Ishikawa (cell line): ENCODE data around the gene ILKAP.

Experiments used
- CEBPB ChIP-seq: IDR thresholded peaks from 2 replicates; pipeline ENCODE4 v1.6.1; 2012
- CREB1 ChIP-seq: IDR thresholded peaks from 2 replicates; pipeline ENCODE4 v1.6.1; 2012; ENCODE audit warnings: low read depth
- EGR1 ChIP-seq: IDR thresholded peaks from 2 replicates; pipeline ENCODE4 v1.6.1; 2012
- EP300 ChIP-seq: IDR thresholded peaks from 2 replicates; pipeline ENCODE4 v1.6.1; 2012; ENCODE audit warnings: borderline replicate concordance
- FOXM1 ChIP-seq: IDR thresholded peaks from 2 replicates; pipeline ENCODE4 v1.6.1; 2012; ENCODE audit warnings: low read depth, borderline replicate concordance
- NFIC ChIP-seq: IDR thresholded peaks from 2 replicates; pipeline ENCODE4 v1.6.1; 2012
- RAD21 ChIP-seq: IDR thresholded peaks from 2 replicates; pipeline ENCODE4 v1.6.1; 2012; ENCODE audit warnings: low read depth
- TAF1 ChIP-seq: IDR thresholded peaks from 2 replicates; pipeline ENCODE4 v1.6.1; 2012; ENCODE audit warnings: low read depth, mild to moderate bottlenecking
- TCF12 ChIP-seq: IDR thresholded peaks from 2 replicates; pipeline ENCODE4 v1.6.1; 2012; ENCODE audit warnings: low read depth
- TEAD4 ChIP-seq: IDR thresholded peaks from 2 replicates; pipeline ENCODE4 v1.6.1; 2012
- YY1 ChIP-seq: IDR thresholded peaks from 2 replicates; pipeline ENCODE4 v1.6.1; 2012; ENCODE audit warnings: low read depth
- ZBTB7A ChIP-seq: IDR thresholded peaks from 2 replicates; pipeline ENCODE4 v1.6.1; 2012; ENCODE audit warnings: low read depth
- TF ChIP-seq, protein P1 (sequence below): IDR thresholded peaks from 2 replicates; pipeline ENCODE4 v1.6.1; 2012
- TF ChIP-seq, protein P2 (sequence below): IDR thresholded peaks from 2 replicates; pipeline ENCODE4 v1.6.1; 2012; ENCODE audit warnings: low read depth, mild to moderate bottlenecking
- TF ChIP-seq, protein P3 (sequence below): IDR thresholded peaks from 2 replicates; pipeline ENCODE4 v1.6.1; 2012

ILKAP gene

DNA sequence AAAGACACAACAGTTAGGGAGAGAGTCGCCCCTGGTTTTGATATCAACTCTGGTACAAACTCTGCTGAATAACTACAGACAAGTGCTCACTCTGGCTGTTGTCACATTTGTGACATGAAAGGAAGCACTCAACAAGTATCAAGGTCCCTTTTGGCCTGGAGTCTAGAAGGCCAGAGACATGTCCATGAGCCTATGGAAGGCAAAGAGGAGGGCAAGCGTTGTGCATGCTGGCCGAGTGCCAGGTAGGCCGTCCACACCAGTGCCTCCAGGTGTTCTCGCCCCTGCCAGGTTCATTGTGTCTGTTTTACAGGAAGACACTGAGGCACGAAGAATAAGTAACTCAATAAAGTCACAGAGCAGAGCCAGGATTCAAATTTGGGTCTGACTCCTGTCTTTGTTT, 21.1 kb downstream of the ILKAP start:
- TF ChIP-seq YY1 (no peak), NFIC (peak; percentile 64; the same call in 1 of the 2 replicates), TEAD4 (no peak), FOXM1 (no peak), CREB1 (no peak), CEBPB (no peak), EGR1 (no peak), RAD21 (no peak)

DNA sequence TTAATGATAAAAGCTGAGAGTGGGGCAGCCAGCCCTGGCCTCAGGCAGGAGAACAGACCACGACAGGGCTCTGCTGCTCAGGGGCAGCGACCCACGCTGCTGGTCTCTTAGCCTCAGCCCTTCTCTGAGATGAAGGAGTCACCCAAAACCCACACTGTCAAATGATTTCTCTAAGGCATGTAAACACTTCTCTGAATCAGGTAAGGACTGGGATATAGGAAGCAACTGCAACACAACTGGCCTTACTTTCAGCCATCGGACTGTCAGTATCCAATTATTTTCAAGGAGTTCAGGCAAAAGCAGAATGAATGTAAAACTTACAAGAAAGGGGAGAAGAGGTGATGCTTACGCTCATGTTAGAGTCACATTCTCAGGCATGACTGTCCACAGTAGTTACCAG, 22.9 kb downstream of the ILKAP start:
- no peak for TF ChIP-seq YY1
- no peak for TF ChIP-seq FOXM1
- TF ChIP-seq, protein P1, sequence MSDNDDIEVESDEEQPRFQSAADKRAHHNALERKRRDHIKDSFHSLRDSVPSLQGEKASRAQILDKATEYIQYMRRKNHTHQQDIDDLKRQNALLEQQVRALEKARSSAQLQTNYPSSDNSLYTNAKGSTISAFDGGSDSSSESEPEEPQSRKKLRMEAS, result no peak
- no peak for TF ChIP-seq CREB1
- TF ChIP-seq, protein P2, sequence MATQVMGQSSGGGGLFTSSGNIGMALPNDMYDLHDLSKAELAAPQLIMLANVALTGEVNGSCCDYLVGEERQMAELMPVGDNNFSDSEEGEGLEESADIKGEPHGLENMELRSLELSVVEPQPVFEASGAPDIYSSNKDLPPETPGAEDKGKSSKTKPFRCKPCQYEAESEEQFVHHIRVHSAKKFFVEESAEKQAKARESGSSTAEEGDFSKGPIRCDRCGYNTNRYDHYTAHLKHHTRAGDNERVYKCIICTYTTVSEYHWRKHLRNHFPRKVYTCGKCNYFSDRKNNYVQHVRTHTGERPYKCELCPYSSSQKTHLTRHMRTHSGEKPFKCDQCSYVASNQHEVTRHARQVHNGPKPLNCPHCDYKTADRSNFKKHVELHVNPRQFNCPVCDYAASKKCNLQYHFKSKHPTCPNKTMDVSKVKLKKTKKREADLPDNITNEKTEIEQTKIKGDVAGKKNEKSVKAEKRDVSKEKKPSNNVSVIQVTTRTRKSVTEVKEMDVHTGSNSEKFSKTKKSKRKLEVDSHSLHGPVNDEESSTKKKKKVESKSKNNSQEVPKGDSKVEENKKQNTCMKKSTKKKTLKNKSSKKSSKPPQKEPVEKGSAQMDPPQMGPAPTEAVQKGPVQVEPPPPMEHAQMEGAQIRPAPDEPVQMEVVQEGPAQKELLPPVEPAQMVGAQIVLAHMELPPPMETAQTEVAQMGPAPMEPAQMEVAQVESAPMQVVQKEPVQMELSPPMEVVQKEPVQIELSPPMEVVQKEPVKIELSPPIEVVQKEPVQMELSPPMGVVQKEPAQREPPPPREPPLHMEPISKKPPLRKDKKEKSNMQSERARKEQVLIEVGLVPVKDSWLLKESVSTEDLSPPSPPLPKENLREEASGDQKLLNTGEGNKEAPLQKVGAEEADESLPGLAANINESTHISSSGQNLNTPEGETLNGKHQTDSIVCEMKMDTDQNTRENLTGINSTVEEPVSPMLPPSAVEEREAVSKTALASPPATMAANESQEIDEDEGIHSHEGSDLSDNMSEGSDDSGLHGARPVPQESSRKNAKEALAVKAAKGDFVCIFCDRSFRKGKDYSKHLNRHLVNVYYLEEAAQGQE, result no peak
- TF ChIP-seq, protein P3, sequence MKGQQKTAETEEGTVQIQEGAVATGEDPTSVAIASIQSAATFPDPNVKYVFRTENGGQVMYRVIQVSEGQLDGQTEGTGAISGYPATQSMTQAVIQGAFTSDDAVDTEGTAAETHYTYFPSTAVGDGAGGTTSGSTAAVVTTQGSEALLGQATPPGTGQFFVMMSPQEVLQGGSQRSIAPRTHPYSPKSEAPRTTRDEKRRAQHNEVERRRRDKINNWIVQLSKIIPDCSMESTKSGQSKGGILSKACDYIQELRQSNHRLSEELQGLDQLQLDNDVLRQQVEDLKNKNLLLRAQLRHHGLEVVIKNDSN, result no peak
- TF ChIP-seq TCF12, result no peak
- TF ChIP-seq EGR1, result no peak
- TF ChIP-seq NFIC, result no peak
- TF ChIP-seq CEBPB, result no peak
- TF ChIP-seq TEAD4, result no peak

DNA sequence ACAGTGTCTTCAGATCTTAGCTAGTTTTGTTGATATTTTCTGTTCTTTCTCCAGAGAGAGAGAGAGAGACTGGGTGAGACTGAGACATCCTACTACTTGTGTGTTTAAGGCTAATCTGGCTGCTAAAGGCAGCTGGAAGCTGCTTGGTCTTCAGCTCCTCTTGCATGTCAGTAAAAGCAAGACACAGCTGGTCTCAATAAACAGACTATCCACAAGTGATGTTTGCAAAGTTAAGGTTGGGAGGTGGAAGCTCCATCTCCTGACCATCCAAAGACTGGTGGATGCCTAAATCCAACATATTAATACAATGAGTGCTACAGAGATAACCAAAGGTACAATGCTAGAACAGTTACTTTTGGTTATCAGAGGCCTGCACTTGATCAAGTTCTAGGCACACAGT, 26.9 kb downstream of the ILKAP start:
- no peak for TF ChIP-seq NFIC
- no peak for TF ChIP-seq CEBPB
- TF ChIP-seq EGR1, result no peak
- no peak for TF ChIP-seq CREB1
- no peak for TF ChIP-seq RAD21
- no peak for TF ChIP-seq TEAD4
- TF ChIP-seq, protein P2, result no peak
- TF ChIP-seq, protein P3, result no peak
- TF ChIP-seq ZBTB7A, result no peak
- no peak for TF ChIP-seq EP300
- no peak for TF ChIP-seq TAF1
- no peak for TF ChIP-seq FOXM1

DNA sequence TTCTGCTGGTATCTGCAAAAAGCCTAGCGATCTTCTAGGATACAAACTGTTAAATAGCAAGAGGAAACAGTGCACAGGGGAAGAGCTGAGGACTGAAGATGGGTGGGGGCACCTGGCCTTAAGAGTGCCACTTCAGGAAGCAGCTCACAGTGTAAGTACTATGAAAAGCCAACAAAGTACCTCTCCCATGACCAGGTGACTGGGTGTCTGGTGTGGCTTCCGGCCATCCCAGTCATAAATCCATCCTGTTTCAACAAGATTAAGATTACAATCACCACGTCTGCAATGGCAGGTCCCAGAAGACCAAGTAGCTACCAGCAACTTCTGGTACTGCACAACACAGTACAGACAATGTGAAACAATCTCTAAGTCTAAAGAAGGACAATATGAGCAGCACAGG, 28.8 kb downstream of the ILKAP start:
- TF ChIP-seq, protein P3, result no peak

DNA sequence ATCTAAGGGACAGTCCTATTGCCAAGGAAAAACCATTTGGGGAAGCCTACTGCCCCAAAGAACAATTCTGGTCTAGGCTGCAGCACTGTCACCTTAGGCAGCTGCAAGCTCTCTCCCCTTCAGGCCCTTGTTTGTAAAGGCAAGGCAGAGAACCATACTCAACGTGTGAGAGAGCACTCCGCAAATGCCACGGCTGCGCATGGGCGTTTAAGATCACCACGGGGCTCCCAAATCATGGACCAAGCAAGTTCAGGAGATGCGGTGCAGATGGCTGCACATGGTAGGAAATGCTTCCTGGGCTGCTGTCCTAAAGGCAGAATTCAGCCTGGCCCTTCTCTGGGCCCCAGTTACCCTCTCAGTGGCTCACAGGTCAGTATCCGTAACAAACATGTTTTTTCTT, 29.2 kb downstream of the ILKAP start:
- TF ChIP-seq, protein P2, result no peak
- TF ChIP-seq CREB1, result no peak
- no peak for TF ChIP-seq RAD21
- TF ChIP-seq CEBPB, result no peak
- TF ChIP-seq TAF1, result no peak
- TF ChIP-seq, protein P3, result no peak
- no peak for TF ChIP-seq FOXM1
- no peak for TF ChIP-seq EP300
- no peak for TF ChIP-seq NFIC
- TF ChIP-seq ZBTB7A, result no peak
- TF ChIP-seq EGR1, result no peak
- TF ChIP-seq YY1, result no peak
- TF ChIP-seq, protein P1, result no peak
- no peak for TF ChIP-seq TCF12
- no peak for TF ChIP-seq TEAD4
